HG03045 (cell line): ENCODE measurements around the gene KIF5C.
"Not testable (repeated sequence)": the region's sequence is repeated elsewhere in the genome, so short reads cannot be mapped to it uniquely, and the experiment has no call there.

Experiments used
- ATAC-seq: cut with Tn5 transposase; IDR thresholded peaks from one replicate; pipeline ENCODE4 v1.9.1; 2021; ENCODE audit warnings: mild to moderate bottlenecking, moderate library complexity; ENCODE audit not compliant: unreplicated experiment

KIF5C gene

GRCh38 chr2:148959745-148960144 is 84.7 kb downstream of the KIF5C start:
- no peak for ATAC-seq

GRCh38 chr2:148960483-148960882 is 85.5 kb downstream of the KIF5C start:
- ATAC-seq, result no peak

GRCh38 chr2:148963461-148963860 is 88.4 kb downstream of the KIF5C start:
- ATAC-seq, result no peak

GRCh38 chr2:148965623-148966437 is 90.8 kb downstream of the KIF5C start:
- no peak for ATAC-seq

GRCh38 chr2:148966438-148966758 is 91.4 kb downstream of the KIF5C start:
- ATAC-seq, result no peak

- no peak for ATAC-seq
Observed at GRCh38 chr2:148967056-148967455, 92.0 kb downstream of the KIF5C start.

GRCh38 chr2:148967578-148967977 is 92.6 kb downstream of the KIF5C start:
- no peak for ATAC-seq

- ATAC-seq, result no peak
Observed at GRCh38 chr2:148968301-148968700, 93.3 kb downstream of the KIF5C start.

- ATAC-seq, result no peak
Observed at GRCh38 chr2:148968776-148969319, 93.8 kb downstream of the KIF5C start.

- no peak for ATAC-seq
Observed at GRCh38 chr2:148969659-148970061, 94.6 kb downstream of the KIF5C start.

- ATAC-seq, result no peak
Observed at GRCh38 chr2:148970385-148970784, 95.4 kb downstream of the KIF5C start.

GRCh38 chr2:148971547-148971946 is 96.5 kb downstream of the KIF5C start:
- peak; percentile 70 for ATAC-seq

GRCh38 chr2:148974095-148974494 is 99.1 kb downstream of the KIF5C start:
- no peak for ATAC-seq

GRCh38 chr2:148978026-148978685 is 103.1 kb downstream of the KIF5C start:
- ATAC-seq, result no peak

GRCh38 chr2:148978706-148979105 is 103.7 kb downstream of the KIF5C start:
- ATAC-seq, result no peak

- no peak for ATAC-seq
Observed at GRCh38 chr2:148979164-148979918, 104.3 kb downstream of the KIF5C start.

- no peak for ATAC-seq
Observed at GRCh38 chr2:148979919-148980277, 104.9 kb downstream of the KIF5C start.

GRCh38 chr2:148980496-148980895 is 105.5 kb downstream of the KIF5C start:
- ATAC-seq, result not testable (repeated sequence)

GRCh38 chr2:148981324-148981723 is 106.3 kb downstream of the KIF5C start:
- ATAC-seq, result no peak

- ATAC-seq, result no peak
Observed at GRCh38 chr2:148981781-148982180, 106.8 kb downstream of the KIF5C start.

- no peak for ATAC-seq
Observed at GRCh38 chr2:148982282-148982681, 107.3 kb downstream of the KIF5C start.

- no peak for ATAC-seq
Observed at GRCh38 chr2:148983896-148984295, 108.9 kb downstream of the KIF5C start.
